ENCODE results near the gene NDUFA6.
"Not testable (repeated sequence)": the region's sequence is repeated elsewhere in the genome, so short reads cannot be mapped to it uniquely, and the experiment has no call there.

The NDUFA6 gene

GRCh38 chr22:42114721-42115120, 24.1 kb upstream of the NDUFA6 start:
- no peak for DNase-seq (ENCODE audit: low read depth in 1 of 2, low spot score in 1 of 2)

GRCh38 chr22:42112793-42113192, 22.2 kb upstream of the NDUFA6 start:
- DNase-seq (ENCODE audit: low read depth in 1 of 2, low spot score in 1 of 2), result not testable (repeated sequence)

DNA sequence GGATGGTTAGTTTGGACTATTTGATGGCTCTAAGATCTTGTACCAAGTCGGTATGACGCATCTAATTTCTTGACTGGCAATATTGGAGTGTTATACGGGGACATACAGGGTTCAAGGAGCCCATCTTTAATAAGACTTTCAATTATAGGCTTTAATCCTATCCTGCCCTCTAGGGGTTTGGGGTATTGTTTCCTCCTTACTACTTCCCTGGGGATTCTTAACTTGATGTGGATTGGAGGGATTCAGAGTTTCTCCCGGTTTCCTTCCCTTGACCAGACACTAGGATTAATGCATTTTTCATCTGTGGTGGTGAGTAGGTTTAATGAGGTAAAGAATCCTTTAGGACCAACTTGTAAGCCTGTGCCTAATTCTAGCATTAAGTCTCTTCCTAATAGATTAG, 21.2 kb upstream of the NDUFA6 start:
- DNase-seq (ENCODE audit: low read depth in 1 of 2, low spot score in 1 of 2), result no peak

- no peak for DNase-seq (ENCODE audit: low read depth in 1 of 2, low spot score in 1 of 2)
Measured at GRCh38 chr22:42108848-42109247, 18.3 kb upstream of the NDUFA6 start.

- DNase-seq (ENCODE audit: low read depth in 1 of 2, low spot score in 1 of 2), result not testable (repeated sequence)
Measured at GRCh38 chr22:42104332-42104860, 13.8 kb upstream of the NDUFA6 start.

- no peak for DNase-seq (ENCODE audit: low read depth in 1 of 2, low spot score in 1 of 2)
Measured at GRCh38 chr22:42101199-42101598, 10.6 kb upstream of the NDUFA6 start.

DNA sequence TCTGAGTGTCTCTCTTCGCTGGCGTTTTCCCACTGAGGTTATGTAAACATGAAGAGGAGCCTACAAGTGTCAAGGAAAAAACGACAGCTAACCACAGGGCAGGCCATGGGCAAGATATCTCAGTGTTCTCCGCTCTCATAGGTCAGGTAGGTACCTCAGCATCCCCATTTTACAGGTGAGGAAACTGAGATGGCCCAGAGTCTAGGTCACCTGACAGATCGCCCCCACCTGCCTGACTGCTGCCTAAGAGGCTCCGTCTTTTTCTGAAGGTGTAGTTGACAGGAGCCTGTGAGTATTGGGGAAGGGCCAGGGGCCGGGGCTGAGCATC, 847 bp upstream of the NDUFA6 start:
- no peak for DNase-seq (ENCODE audit: low read depth in 1 of 2, low spot score in 1 of 2)

DNA sequence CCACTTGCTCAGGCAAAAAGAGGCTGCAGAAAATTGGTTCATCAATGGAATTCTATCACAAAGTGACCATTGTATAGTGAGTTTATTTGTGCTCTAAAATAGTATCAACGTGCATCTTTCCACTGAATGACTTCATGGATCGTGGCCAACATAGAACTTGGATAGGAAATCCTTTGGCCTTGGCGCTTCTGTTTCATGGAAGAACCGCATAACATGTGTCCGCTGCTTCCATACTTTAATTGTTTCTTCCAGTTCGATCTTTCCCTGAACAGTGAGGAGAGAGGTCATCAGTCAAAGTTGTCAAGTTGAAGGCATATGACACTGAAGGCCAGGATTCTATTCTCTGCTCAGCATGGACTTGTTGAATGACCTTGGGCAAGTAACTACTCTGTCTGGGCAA, 4.5 kb downstream of the NDUFA6 start:
- DNase-seq (ENCODE audit: low read depth in 1 of 2, low spot score in 1 of 2), result no peak

DNA sequence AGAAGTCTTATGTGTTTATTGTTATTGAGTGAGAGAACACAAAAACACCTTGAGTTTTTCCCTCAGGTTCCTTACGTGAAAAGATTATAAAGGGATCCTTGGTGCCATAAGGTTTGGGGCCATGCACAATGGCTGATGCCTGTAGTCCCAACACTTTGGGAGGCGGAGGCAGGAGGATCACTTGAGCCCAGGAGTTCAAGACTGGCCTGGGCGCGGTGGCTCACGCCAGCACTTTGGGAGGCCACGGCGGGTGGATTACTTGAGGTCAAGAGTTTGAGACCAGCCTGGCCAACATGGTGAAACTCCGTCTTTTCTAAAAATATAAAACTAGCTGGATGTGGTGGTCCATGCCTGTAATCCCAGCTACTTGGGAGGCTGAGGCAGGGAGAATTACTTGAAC, 5.7 kb downstream of the NDUFA6 start:
- DNase-seq (ENCODE audit: low read depth in 1 of 2, low spot score in 1 of 2), result no peak

- no peak for DNase-seq (ENCODE audit: low read depth in 1 of 2, low spot score in 1 of 2)
Measured at GRCh38 chr22:42083119-42083518, 7.5 kb downstream of the NDUFA6 start.

- no peak for DNase-seq (ENCODE audit: low read depth in 1 of 2, low spot score in 1 of 2)
Measured at GRCh38 chr22:42080287-42080686, 10.3 kb downstream of the NDUFA6 start.

DNA sequence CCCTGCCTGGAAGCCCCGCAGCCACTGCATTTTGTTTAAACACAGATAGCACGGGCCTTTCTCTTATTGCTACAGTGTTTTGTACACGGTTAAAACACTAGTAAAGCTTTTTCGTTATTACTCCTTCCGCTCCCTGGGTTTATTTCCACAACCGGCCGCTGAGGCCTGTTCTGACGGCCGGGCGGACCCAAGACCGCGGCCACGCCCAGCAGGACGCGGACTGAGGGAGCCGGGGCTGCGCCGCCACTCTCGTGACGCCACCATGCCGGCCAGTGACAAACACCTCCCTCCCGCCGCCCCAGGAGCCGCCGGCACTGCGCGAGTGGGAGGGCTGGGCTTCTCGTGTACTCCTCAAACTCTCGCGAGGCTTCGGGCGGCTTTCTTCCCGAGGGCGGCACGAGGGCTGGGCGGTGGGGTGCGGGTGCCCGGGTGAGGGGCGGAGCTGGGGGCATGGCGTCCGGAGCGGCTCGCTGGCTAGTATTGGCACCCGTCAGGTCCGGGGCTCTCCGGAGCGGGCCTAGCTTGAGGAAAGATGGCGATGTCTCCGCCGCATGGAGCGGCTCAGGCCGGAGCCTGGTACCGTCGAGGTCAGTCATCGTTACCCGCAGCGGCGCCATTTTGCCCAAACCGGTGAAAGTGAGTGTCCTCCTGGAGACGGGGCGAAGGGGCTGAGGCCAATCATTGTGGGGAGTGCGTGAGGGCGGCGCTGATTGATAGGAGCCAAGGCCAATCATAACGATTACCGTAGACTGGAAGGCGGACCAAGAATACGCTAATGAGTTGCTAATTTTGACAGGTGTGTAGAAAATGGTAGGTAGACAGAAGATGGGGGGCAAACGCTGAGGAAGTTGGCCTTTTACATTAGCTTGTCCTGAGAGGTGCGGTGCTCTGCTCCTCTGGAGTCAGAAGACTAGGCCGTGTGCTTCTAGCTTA, 11.0 kb downstream of the NDUFA6 start, which contains the start of gene SMDT1:
Gene SMDT1, plus strand, starts transcription at position 382 of the 933 bp plus-strand sequence. Its CDS starts 69 bp downstream, at position 451.
- DNase-seq (ENCODE audit: low read depth in 1 of 2, low spot score in 1 of 2), result peak; percentile 96

DNA sequence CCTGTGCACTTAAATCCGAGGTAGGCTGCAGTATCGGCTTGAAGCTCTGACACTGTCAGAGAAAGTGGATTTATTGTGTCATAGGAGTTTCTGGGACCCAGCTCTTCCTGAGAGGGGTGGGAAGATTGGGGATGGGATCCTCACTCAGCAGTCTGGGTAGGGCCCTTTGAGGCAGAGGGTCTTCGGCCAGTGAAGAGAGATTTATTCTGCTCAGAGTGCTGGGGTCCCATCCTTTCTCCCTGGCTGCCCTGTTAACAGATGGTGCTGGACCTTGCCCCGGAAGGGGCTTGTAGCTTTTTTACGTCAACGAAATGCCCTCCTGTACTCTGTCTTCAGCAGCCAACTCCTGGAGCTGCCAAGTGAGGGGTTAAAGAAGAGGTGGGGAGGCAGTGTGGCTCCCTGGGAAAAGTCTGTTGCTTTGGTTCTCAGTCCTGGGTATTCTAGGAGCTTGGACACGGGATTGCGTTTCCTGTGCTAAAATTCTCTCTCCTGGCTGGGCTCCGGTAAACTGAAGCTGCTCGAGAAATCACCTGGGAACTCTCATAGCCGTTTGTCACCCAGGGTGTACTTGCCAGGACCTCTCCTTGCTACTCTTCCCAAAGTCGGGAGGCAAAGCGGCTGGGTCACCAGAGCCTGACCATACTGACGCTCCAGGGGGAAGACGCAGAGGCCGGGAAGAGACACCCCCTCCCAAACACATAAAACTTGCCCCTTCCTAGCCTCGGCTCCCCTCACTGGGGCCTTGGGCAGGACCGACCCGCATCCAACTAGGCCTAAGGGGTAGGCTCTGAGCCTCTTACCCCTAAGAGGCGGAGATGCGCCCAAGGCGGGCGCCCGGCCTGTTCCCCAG, 11.9 kb downstream of the NDUFA6 start:
- no peak for DNase-seq (ENCODE audit: low read depth in 1 of 2, low spot score in 1 of 2)

DNA sequence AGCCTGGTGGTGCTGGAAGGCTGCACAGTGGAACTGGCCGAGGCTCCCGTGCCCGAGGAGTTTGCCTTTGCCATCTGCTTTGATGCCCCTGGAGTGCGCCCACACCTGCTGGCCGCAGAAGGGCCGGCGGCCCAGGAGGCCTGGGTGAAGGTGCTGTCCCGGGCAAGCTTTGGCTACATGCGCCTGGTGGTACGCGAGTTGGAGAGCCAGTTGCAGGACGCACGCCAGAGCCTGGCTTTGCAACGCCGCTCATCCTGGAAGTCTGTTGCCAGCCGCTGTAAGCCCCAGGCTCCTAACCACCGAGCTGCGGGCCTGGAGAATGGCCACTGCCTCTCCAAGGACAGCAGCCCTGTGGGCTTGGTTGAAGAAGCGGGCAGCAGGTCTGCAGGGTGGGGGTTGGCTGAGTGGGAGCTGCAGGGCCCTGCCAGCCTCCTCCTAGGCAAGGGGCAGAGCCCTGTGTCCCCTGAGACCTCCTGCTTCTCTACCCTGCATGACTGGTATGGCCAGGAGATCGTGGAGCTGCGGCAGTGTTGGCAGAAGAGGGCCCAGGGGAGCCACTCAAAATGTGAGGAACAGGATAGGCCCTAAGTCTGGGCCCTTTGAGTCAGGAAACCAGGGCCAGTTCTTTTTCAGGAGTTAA, 13.0 kb downstream of the NDUFA6 start:
- no peak for DNase-seq (ENCODE audit: low read depth in 1 of 2, low spot score in 1 of 2)

DNA sequence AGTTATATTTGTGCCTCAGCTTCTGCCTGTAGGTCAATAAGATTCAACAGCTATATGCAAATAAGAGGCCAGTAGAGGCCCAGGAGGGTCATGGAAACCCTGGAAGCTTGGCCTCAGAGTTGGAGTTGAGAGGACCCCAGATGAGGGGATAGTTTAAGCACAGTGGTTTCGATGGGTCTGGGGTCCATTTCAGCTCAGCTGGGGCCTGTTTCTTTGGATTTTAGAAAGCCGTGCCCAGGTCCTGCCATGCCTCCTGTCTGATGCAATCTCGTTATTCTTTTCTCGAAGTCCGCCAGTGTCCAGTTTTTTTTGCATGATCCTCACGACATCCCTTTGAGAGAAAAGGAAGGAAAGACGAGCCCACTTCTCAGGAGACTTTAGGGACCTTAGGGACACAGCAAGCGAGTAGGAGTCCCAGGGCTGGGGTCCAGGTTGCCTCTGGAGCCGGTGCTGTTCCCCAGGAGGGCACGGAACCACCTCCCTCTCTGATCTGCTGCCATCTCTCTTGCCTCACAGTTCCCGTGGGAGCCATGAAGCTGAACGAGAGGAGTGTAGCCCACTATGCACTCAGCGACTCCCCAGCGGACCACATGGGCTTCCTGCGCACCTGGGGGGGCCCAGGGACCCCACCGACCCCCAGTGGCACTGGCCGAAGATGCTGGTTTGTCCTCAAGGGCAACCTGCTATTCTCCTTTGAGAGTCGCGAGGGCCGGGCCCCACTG, 13.6 kb downstream of the NDUFA6 start:
- no peak for DNase-seq (ENCODE audit: low read depth in 1 of 2, low spot score in 1 of 2)

GRCh38 chr22:42074846-42075676, 15.5 kb downstream of the NDUFA6 start:
- DNase-seq (ENCODE audit: low read depth in 1 of 2, low spot score in 1 of 2), result no peak

DNA sequence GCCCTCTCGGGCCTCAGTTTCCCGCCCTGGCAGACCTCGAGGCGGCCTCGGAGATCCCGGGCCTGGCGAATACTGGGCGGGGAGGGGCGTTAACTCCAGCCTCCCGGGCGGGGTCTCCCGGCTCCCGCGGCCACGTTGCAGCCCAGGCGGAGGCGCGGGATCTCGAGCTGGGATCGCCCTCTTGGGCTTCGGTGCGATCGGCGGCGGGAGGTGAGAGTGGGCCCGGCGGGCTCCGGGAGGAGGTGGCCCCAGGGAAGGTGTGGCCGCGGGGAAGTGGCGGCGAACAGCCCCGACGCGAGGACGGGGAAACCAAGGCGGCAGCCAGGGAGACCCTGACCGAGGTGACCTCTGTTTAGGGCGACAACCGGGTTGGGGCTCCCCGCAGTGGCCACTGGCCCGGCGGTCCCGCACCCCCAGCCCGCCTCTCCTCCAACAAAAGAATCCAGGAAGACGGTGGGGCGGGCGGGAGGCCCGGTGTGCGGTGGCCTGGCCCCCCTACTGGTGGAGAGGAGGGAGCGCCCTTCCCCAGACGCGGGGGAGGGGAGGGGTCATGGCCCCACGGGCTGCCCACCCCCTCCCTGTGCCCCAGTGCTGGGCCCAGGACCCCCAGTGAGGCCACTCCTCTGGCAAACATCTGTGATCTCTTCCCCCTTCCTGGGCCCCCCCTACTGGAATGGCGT, 16.3 kb downstream of the NDUFA6 start, which contains the start of gene PHETA2:
Gene PHETA2, plus strand, starts transcription at position 117 of the 680 bp plus-strand sequence. CDS start 3,046 bp downstream, outside the sequence.
- peak; percentile 27 to 41 for DNase-seq (ENCODE audit: low read depth in 1 of 2, low spot score in 1 of 2)

DNA sequence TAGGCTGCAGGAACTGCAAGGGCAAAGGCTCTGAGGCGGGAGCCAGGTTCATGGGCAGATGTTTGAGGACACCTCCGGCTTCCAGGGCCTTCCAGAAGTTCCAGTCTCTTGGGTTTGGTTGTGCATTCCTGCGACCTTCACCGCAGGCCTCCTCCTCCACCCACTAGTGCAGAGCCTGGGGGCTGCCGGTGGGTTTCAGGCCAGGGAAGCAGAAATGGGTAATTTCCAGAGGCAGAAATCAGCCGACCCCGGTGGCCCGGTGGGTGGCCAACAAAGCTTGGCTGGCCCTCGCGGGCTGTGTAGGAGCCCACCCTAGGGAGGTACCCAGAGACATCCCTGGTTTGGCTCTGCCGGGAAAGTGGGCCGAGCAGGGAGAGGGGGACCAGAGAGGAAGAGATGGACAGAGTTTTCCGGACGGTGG, 16.9 kb downstream of the NDUFA6 start:
- DNase-seq (ENCODE audit: low read depth in 1 of 2, low spot score in 1 of 2), result no peak

All from activated T-helper 1 cell treated with anti-CD3 and anti-CD28 coated beads, Interleukin-2, amount 50 U/mL, for 16 hours (primary cell).